Embryonic facial prominence (tissue), 1 donor: ENCODE measurements around the gene ZBTB17.

Experiments used
- DNase-seq: peaks from one replicate; pipeline ENCODE4 v3.0.0-alpha.2; 2016; ENCODE audit errors: extremely low spot score

ZBTB17 gene

DNA sequence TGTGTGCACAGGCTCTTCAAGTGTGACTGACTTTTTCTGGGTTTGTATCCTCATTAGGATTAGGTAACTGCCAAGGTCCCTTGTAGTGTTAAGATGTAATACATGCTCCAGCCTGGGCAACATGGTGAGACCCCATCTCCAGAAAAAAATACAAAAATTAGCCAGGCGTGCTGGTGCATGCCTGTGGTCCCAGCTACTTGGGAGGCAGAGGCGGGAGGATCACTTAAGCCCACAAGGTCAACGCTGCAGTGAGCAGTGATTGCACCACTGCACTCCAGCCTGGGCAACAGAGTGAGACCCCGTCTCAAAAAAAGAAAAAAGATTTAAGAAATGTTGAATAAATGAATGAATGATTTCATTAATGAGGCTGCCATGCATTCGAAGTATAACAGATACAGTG lies 15.1 kb downstream of the ZBTB17 start:
- no peak for DNase-seq

DNA sequence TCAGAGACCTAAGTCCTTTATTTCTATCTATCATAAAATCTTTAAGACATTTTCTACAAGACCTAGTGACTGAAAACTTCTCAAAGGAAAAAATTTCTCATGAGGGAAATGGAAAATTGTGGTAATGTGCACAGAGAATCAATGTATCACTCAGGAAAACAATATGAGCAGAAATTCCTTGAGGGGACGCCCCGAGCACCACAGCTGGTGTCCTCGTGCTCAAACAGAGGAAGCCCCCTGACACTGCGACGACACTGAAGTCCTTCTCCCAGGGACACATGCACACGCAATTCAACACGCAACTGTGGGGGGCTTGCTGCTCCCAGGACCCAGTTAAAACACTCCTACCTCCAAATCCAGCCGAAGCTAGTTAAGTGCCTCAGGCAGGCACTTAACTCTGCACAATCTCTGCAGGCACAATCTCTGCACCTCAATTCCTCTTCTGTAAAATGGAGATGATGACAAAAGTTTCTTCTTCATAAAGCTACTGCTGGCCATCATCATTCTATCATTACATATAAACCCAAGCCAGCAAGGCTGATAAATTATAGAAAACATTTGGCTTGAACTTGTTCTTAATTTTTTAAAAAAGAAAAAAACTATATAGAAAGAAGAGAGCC lies 16.0 kb downstream of the ZBTB17 start:
- no peak for DNase-seq

DNA sequence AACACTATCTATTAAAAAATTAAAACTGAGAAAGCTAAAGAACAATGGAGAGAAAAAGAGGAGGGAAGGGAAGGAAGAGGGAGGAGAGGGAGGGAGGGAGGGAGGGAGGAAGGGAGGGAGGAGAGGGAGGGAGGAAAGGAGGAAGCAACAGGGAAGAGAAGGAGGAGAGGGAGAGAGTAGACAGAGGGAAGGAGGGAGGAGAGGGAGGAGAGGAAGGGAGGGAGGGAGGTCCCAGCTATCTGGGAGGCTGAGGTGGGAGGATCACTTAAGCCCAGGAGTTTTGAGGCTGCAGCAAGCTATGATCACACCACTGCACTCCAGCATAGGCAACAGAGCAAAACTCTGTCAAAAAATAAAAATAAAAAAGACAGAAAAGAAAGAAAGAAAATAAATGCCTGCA lies 16.5 kb downstream of the ZBTB17 start:
- DNase-seq, result no peak

DNA sequence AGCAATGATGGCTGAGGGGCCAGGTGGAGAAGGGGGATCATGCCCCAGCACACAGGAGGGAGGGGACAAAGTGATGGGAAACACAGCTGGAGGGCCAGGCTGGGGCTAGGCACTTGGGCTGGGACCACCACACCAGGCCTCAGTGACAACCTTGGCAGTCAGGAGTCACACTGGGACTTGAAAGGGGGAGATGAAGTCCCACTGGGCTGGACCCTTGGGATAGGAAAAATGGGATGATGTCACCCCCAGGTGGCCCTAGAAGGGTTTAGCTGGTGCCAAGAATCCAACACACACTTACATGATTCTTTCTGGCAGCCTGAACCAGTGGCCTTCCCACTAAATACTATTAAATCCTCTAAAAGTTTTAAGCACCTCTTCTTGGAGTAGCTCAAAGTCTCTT lies 17.1 kb downstream of the ZBTB17 start:
- no peak for DNase-seq

DNA sequence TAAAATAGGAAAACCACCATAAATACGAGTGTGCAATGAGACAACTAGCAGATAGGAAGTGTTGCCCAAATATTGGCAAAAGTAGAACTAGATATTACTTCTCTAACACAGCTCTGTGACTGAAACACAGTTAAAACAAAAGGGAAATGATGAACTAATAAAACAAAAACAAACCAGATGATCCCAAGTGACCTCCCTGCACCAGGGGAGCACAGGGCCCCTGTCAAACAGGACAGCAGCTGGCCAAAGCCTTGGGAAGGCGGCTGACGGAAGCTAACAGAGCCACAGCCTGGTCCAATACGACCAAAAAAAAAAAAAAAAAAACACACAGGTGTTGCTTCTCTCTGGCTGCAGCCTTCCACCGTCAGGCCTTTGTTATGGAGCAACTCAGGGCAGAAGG lies 17.8 kb downstream of the ZBTB17 start:
- no peak for DNase-seq

DNA sequence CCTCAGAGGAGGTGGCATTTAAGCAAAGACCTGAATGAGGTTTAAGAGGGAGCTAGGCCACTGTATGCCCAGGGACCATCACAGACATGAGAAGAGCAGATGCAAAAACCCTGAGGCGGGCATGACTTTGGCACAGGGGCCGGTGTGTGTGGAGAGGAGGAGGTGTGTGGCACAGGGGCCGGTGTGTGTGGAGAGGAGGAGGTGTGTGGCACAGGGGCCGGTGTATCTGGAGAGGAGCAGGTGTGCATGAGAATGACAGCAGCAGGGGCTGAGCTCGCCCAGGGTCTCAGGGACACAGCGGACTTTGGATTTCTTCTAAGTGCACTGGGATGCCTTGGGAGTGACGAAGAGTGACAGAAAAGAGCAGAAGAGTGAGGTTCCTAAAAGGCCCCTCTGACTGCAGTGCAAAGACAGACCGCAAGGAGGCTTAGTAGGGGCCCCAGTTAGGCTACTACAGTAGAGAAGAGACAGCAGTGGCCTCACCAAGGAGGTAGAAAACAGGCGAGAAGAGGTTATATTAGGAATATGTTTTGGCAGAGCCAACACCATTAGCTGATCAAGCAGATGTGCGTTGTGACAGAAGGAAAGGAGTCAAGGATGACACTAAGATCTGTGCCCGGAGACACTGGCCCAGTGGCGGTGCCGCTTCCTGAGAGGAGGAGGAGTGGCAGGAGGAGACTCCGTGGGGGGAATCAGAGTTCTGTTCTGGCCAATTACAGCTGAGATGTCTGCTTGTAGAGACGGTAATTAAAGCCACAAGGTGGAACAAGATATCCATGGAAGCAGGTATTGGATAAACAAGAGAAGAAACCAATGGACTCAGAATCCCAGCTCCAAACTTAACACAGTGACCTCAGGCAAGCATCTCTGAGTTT lies 18.4 kb downstream of the ZBTB17 start:
- DNase-seq, result no peak

DNA sequence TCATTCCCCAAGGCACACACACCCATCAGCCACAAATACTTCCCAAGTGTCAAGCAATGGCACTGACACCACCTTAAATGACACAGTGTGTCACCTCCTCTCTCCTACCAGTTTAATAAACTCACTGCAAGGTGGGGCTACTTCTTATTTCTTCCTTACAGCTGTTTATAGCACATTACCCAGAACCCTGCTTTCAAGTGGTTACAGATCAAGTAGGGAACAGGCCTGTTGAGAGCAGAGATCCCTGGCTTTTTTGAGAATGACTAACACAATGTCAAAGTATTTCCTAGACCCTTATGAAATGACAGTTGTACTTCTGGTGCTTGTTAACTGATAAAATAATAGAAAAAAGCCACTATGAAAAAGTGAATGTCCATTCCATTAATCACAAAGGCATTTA lies 19.8 kb downstream of the ZBTB17 start:
- no peak for DNase-seq

DNA sequence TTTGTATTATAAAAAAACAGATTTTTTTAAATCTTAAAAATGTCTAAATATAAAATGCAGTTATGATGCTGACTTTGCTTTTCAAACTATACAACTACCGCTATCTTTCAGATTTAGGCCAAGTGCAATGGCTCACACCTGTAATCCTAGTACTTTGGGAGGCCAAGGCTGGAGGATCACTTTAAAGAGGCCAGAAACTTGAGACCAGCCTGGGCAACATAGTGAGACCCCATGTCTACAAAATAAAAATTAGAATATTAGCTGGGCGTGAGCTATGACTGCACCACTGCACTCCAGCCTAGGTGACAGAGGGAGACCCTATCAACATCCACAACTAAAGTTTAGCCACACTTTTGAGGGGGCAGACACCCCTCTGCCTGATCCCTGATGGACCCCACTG lies 20.3 kb downstream of the ZBTB17 start:
- no peak for DNase-seq

DNA sequence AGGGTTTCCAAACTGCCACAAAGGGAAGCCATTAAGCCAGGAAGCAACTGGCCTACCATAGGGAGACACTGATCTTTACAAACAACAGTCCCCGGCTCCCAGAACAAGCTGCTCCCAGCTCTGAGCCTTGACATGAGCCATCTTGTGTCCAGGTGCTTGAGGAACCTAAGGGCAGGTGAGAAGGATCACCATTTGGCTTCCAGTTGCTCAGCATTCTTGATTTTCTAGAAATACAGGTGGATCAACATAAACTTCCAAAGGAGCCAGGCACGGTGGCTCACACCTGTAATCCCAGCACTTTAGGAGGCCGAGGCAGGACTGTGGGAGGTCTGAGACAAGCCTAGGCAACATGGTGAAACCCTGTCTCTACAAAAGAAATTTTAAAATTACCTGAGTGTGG lies 21.6 kb downstream of the ZBTB17 start:
- no peak for DNase-seq

DNA sequence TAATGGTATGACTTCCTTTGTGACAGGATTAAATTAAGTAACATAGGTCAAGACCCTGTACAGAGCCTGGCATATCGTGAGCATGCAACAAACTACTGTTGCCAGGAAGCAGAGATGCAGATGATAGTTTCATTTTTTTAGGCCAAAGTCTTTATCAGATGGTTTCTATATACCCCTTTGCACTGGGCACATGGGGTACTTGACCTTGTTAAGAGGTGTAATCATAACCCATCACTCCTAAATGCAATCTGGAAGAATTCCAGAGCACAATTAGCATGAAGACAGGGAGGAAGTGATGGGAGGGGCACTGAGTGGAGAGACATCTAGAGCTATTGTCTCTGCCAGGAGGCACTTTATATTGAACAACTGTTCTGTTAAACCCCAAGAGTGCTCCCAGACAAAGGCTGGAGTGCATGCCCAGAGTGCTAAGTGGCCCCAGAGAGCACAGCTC lies 22.1 kb downstream of the ZBTB17 start:
- DNase-seq, result no peak

DNA sequence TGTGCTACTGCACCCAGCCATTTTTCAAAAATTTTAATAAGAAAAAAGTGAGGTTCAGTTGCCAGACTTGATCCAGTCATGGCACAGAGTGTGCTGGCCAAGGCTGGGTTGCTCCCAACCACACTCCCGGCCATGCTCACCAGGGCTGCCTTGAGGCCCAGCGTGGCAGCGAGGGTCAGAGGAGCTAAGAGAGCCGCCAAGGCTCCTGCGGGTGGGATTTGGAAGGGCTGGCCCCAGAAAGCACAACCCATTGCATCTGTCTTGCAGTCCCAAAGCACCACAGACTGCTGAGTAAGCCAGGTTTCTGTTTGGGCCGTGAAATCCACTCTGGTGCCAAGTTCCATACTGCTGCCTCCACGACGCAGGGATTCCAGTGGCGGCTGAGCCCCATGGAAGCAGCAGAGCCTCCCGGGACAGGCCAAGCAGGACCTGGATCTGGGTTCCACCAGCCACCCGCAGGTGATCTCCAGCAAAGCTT lies 22.6 kb downstream of the ZBTB17 start:
- DNase-seq, result no peak

DNA sequence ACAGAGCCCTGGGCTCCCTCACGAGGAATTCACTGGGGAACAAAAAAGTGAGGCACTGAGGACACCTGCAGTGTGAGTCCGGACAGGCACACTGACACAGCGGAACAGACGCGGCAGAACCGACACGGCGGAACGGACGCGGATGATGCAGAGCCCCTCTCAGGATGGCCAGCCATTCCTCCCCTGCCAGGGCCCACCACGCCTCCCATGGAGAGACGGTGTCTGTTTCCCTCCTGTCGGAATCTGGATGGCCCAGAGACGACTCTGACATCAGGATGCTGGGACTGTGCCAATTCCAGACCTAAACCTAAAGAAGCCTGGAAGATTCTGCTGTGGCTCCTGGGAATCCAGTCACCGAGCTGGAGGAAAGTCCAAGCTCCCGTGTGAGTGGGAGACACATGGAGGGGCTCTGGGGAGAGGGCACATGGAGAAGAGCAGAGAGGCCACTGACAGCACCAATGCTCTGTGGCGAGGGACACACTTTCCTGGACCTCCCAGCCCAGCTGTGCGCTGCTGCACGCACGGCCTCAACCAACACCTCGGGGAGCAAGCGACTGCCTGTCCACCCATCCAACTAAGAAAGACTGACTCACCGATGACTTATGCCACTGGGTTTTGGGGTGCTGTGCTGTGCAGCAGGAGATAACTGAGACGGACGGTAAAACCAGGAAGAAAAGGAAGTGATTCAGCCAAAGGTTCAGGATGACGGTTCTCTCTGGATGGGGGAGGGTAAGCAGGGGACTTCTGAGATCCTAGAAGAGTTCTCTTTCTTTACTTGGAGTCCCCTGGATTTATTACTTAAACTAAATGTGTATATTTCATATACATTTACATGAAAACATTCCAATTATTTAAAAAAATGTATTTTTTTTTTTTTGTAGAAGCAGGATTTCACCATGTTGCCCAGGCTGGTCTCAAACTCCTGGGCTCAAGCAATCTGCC lies 23.3 kb downstream of the ZBTB17 start:
- no peak for DNase-seq

DNA sequence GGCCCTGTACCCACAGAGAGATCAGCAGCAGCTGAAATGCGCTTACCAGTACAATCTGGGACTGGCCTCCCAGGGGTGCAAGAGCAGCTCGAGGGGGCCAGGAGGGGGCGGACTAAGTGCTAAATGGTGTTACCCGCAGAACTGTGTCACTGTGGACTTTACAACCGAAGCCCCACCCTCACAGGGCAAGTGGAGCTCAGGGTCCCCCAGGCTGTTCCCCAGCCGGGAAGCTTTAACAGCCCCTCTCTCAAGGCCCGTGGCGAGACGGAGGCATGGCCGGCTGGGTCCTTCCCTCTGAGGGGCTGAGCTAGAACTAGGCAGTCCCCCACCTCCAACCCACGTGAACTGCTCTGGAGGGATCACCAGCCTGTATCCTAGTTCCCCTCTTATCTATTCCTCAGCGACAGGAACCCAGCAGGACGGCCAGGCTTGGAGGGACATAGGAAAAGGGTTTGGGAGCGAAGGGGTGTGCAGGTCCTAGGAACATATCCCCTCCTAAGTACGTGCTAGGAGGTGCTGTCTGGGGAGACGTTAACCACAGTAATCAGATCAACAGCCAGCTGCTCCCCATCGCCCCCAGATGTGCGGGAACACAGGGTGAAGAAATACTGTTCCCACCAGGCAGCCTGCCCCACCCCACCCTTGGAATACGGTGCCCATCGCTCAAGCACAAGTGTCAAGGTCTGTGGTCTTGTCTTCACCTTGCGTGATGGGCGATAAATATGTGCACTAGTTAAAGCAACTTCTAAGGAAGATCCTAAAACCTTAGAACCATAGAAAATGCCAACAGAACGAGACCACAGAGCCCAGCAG lies 24.4 kb downstream of the ZBTB17 start:
- DNase-seq, result no peak

DNA sequence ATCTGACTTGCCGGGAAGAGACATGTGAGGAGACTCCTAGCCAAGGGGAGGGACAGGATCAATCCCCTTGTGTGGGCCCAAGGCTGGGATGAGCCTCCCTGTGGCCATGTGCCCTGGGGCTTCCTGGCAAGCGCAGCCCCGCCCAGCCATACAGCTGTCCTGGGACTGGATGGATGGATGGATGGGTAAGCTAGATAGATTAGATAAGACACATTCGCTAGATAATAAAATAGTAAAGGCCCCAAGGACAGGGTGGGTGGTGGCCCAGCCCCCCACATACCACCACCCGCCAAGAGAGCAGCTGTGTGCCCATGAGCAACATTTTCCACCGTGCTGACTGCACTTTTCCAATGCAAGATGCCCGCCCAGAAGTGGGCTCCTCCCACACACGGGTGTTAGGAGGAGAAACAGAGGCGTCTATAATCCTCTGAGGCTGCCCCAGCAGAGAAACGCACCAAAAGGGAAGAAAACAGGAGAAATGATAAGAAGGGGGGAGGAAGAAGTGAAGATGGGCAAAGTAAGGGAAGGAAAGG lies 25.1 kb downstream of the ZBTB17 start:
- no peak for DNase-seq

DNA sequence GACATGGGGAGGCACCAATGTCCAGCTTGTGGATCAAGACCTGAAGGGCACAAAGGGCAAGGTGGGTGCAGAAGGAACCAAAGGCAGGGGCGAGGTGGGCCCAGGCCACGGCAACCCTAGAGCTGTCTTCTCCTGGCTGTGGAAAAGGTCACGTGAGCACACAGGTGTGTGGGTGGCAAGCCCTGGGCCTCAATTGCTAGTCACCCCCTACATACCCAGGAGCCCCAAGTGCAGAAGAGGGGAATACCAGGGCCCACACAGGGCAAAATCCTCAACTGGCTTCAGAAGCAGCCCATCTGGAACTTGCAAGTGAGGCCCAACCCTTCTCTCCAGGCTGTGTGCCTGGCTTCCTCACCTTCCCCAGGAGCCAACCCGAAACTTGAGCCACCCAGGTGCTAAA lies 25.6 kb downstream of the ZBTB17 start:
- no peak for DNase-seq

DNA sequence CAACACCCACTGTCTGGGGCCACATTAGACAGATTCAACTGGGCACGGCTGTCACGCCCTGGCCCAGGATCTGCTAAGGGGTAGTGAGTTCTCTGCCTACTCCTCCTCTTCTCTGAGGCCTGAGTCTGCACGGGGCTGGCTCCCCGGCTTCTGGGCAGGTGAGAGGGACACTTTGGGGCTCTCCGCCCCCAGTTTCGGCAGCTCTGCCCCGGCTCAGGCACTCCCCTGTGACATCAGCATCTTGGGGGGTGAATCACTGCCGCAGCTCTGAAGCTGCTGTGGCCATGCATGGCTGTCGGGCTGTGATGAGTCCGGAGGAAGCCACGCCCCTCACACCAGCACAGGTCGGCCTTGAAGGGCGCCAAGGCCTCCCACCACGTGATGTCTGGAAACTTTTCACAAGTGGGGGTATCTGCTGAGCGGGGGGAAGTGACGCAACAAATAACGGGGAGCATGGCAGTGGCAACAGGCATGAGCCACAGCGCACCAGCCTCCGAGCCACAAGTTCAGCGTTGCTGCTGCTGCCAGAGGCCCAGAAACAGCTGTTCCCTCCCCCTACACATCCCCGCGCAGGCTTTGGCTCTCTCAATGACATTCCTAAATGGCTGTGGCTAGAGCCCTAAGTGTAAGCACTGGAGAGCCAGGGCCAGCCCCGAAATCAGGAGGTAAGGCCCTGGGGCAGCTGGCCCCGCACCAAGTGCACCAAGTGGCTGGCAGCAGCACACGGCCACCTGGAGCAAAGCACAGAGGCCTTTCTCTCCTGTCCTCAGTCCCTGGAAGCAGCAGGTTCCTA lies 26.3 kb downstream of the ZBTB17 start:
- DNase-seq, result peak; percentile 55

DNA sequence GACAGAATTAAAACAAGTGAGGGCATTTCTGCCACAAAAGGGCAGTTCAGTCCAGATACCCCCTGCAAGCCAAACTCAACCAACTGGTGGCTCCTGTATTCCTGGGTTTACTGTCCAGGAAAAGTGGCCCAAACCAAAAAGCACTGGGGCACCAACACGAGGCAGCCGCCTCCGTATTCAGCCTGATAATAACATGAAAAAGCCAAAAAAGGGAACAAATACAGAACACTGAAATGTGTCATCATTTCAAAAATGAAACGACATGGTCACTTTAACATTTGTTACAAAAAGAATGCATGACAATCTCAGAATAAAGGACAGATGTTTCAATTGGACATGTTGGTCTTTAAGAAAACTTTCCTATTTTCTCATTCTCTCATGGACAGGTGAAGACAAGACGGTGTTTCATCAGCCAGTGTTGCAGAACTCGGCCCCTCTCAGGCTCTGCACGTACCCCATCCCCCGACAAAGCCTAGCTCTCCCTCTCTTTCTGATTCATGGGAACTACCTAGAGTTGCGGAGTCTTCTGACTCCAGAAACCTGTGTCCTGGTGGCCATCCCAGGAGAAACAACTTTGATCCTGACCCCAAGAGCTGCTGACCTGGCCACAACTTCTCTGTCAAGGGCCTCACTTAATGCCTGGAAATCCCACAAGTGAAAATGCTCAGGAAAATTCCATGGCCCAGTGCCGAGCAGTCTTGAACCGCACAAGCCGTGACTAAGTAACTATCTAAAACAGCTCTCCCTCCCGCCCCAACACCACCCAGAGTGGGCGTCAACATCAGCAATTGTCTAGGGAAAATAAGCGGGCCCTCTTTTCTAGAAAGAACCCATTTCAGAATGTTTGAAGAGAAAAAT lies 27.1 kb downstream of the ZBTB17 start:
- peak; percentile 38 for DNase-seq

DNA sequence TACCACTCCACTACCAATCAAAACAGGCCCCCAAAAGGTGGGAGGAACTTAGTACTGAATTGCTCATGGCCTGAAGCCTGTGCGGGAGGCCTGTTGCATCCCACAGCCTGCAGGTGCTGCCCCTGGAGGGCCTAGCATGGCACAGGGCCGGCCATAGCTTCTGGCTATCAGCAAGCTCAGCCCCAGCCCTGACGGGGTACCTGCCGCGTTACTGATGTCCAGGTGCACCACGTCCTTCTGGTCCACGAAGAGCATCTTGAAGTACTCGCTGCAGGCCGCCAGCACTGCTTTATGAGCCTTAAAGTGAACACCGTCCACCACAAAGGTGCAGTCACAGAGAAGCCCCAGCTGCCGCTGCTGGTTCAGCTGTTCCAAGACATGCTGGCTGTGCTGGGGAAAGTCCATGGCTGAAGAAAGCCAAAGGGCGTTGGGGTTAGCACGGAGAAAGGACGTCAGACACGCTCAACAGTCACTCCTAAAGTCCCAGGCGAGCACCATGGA lies 27.8 kb downstream of the ZBTB17 start:
- no peak for DNase-seq
